A549 (cell line): ENCODE measurements around the gene MMP10. TPM values are rescaled to one million over a fixed set of nuclear protein-coding genes. Genes with fewer than 3 reads are reported as not detected.

Experiments used
- ATAC-seq, 2 experiments: fragments of 200-7000 bp in 1 of 2; fragments of >200 bp in 1 of 2; cut with Nextera tagmentation in 1 of 2; cut with Tn5 transposase in 1 of 2; 3 replicates each; pipeline versions ENCODE4 v1.8.0 to v1.9.1; 2018 to 2020; ENCODE audit warnings: mild to moderate bottlenecking in 1 of 2, moderate library complexity in 1 of 2
- CTCF ChIA-PET: fragments of 300-600 bp; sonication (Branson Sonifier 250); formaldehyde crosslinking; extraction: SDS; loops from one replicate; lab custom pipeline; 2021; ENCODE audit warnings: antibody characterized with exemption, inconsistent platforms; lab: Yijun Ruan, JAX
- POLR2A ChIA-PET: fragments of 350-600 bp; formaldehyde crosslinking; extraction: SDS; loops from one replicate; lab custom pipeline; 2021; ENCODE audit warnings: antibody characterized with exemption, inconsistent platforms; lab: Yijun Ruan, JAX
- DNase-seq, 2 experiments: peaks; one replicate each; pipeline versions ENCODE4 v3.0.0 to v3.0.0-alpha.2; 2011 to 2016; ENCODE audit warnings: low read depth in 1 of 2, low spot score in 1 of 2
- FAIRE-seq: peaks from 2 replicates; lab custom pipeline; 2011; peaks lifted over from hg19 to GRCh38; lab: Jason Lieb, UNC
- H3K27ac ChIP-seq, 2 experiments: fragments of >200 bp; sonication (Bioruptor Twin); formaldehyde crosslinking; 3 replicates each; pipeline ENCODE4 v1.5.1; 2016 to 2017
- H3K4me1 ChIP-seq: fragments of >200 bp; sonication (Bioruptor Twin); formaldehyde crosslinking; 3 replicates; pipeline ENCODE4 v1.6.1; 2016
- H3K4me2 ChIP-seq: fragments of >200 bp; sonication (Bioruptor Twin); formaldehyde crosslinking; 3 replicates; pipeline ENCODE4 v1.6.1; 2016
- H3K4me3 ChIP-seq: fragments of >200 bp; sonication (Bioruptor Twin); formaldehyde crosslinking; 3 replicates; pipeline ENCODE4 v1.5.1; 2016
- H3K9me3 ChIP-seq: fragments of >200 bp; sonication (Bioruptor Twin); formaldehyde crosslinking; 3 replicates; pipeline ENCODE4 v1.6.1; 2016
- ATOH8 ChIP-seq: fragments of 250-450 bp; sonication (Bioruptor Pico); IDR thresholded peaks from 2 replicates; pipeline ENCODE4 v1.5.0; 2020; ENCODE audit warnings: low read depth, mild to moderate bottlenecking, moderate library complexity
- BCL3 ChIP-seq: fragments of >200 bp; sonication (Bioruptor Twin); formaldehyde crosslinking; IDR thresholded peaks from 3 replicates; pipeline ENCODE4 v1.6.1; 2016
- CBX2 ChIP-seq: fragments of 200-600 bp; sonication (generic); IDR thresholded peaks from 2 replicates; pipeline ENCODE4 v1.6.1; 2016; ENCODE audit warnings: low read depth, mild to moderate bottlenecking, borderline replicate concordance
- CEBPB ChIP-seq, 2 experiments: fragments of >200 bp in 1 of 2; sonication (Bioruptor Twin) in 1 of 2; formaldehyde crosslinking in 1 of 2; IDR thresholded peaks; 2 replicates each; pipeline ENCODE4 v1.6.1; 2012 to 2016
- CHD2 ChIP-seq: fragments of 150-350 bp; IDR thresholded peaks from 2 replicates; pipeline ENCODE4 v1.6.1; 2014; ENCODE audit warnings: low read length; ENCODE audit not compliant: partially characterized antibody
- E2F6 ChIP-seq: IDR thresholded peaks from 2 replicates; pipeline ENCODE4 v1.6.1; 2012; ENCODE audit warnings: low read depth, borderline replicate concordance
- ELK1 ChIP-seq: fragments of 150-350 bp; IDR thresholded peaks from 2 replicates; pipeline ENCODE4 v1.6.1; 2014; ENCODE audit warnings: low read depth, mild to moderate bottlenecking, low read length
- FOSL2 ChIP-seq, 2 experiments: fragments of 450-650 bp in 1 of 2; fragments of >200 bp in 1 of 2; sonication (Bioruptor Twin) in 1 of 2; formaldehyde crosslinking; IDR thresholded peaks; 2 replicates each; pipeline versions ENCODE4 v1.5.0 to v1.6.1; 2016 to 2020; ENCODE audit warnings: mild to moderate bottlenecking in 1 of 2, moderate library complexity in 1 of 2
- HDAC2 ChIP-seq: fragments of 200-600 bp; sonication (generic); IDR thresholded peaks from 2 replicates; pipeline ENCODE4 v1.6.1; 2016
- KDM5A ChIP-seq: fragments of 200-600 bp; sonication (generic); IDR thresholded peaks from 2 replicates; pipeline ENCODE4 v1.6.1; 2016; ENCODE audit warnings: antibody characterized with exemption, mild to moderate bottlenecking
- MAX ChIP-seq: IDR thresholded peaks from 2 replicates; pipeline ENCODE4 v1.6.1; 2012
- MYC ChIP-seq: IDR thresholded peaks from 2 replicates; pipeline ENCODE4 v1.6.1; 2012; ENCODE audit warnings: mild to moderate bottlenecking, inconsistent platforms, low read length, improper control_type of control experiment, borderline replicate concordance
- NPAS2 ChIP-seq: fragments of 250-450 bp; sonication (Bioruptor Pico); IDR thresholded peaks from 2 replicates; pipeline ENCODE4 v1.8.0; 2022; ENCODE audit warnings: mild to moderate bottlenecking, moderate library complexity, borderline replicate concordance
- PHF8 ChIP-seq: fragments of 200-600 bp; sonication (generic); IDR thresholded peaks from 2 replicates; pipeline ENCODE4 v1.6.1; 2016; ENCODE audit warnings: low read depth, mild to moderate bottlenecking, antibody characterized with exemption, moderate library complexity, borderline replicate concordance
- POLR2AphosphoS2 ChIP-seq: conservative IDR thresholded peaks from 2 replicates; pipeline ENCODE4 v1.6.1; 2012; ENCODE audit warnings: low read length, improper control_type of control experiment, inconsistent platforms
- SMC3 ChIP-seq: fragments of >200 bp; sonication (Bioruptor Twin); formaldehyde crosslinking; IDR thresholded peaks from 3 replicates; pipeline ENCODE4 v1.6.1; 2018; ENCODE audit warnings: inconsistent platforms
- USF2 ChIP-seq: fragments of 450-650 bp; IDR thresholded peaks from 2 replicates; pipeline ENCODE4 v1.6.1; 2014; ENCODE audit warnings: antibody characterized with exemption
- ZC3H11A ChIP-seq: fragments of 450-650 bp; IDR thresholded peaks from 2 replicates; pipeline ENCODE4 v1.6.1; 2014; ENCODE audit warnings: antibody characterized with exemption, mild to moderate bottlenecking
- ZFP36 ChIP-seq: fragments of 450-650 bp; IDR thresholded peaks from 2 replicates; pipeline ENCODE4 v1.6.1; 2014; ENCODE audit warnings: borderline replicate concordance; ENCODE audit not compliant: partially characterized antibody
- ZNF302 ChIP-seq: fragments of 250-450 bp; sonication (Bioruptor Pico); IDR thresholded peaks from 2 replicates; pipeline ENCODE4 v1.9.0; 2021; ENCODE audit warnings: inconsistent platforms, mild to moderate bottlenecking, moderate library complexity
- WGBS: methylation state at CpG from one replicate; pipeline ENCODE4 v1.1.6; 2017; ENCODE audit errors: missing lambda C conversion rate; 5-methylcytosine and 5-hydroxymethylcytosine counted together
- polyA plus RNA-seq, 4 experiments: library from polyadenylated mRNA; depleted of rRNA in 3 of 4; stranded (reverse); fragments of >200 nt; fragmentation: RNase III in 1 of 4; extraction: RNeasy Plus Mini Kit Qiagen cat#74134 plus additional on column Dnase treatment in 1 of 4; gene quantifications; 2 replicates in 3 of 4; 3 replicates in 1 of 4; pipeline ENCODE4 v1.2.3, GENCODE V29; 2011 to 2017

MMP10 gene
- polyA plus RNA-seq, 2 of the 4 experiments (the other 2 are of a cell fraction): 0.13 to 1.5 TPM

GRCh38 chr11:102760344-102761035 lies 19.9 kb downstream of the MMP10 start (continued):
- TF ChIP-seq FOSL2 (IDR thresholded peaks at IDR 0.05) (peak; percentile 80), FOSL2 (CRISPR knock-in tag; IDR thresholded peaks at IDR 0.05) (peak; percentile 71), POLR2AphosphoS2 (no peak), MAX (no peak), ELK1 (no peak)

GRCh38 chr11:102757823-102758549 lies 22.4 kb downstream of the MMP10 start:
- ChIA-PET POLR2A (no interaction called here), CTCF (interaction anchor here (1.0 to 1.4 kb wide), 2 partner anchors 24 to 25 kb away, joined by 3 to 5 read pairs; no protein-coding TSS in a partner anchor)
- Histone ChIP-seq H3K27ac (peak overlapping the region; percentile 45 to 51; a peak in 1 of 6 replicates), H3K4me2 (peak overlapping the region; percentile 53), H3K9me3 (no peaks in the 10 kb centered on the region), H3K4me1 (peaks cover 47% of the 10 kb centered on the region), H3K4me3 (no peak overlapping the region)
- no peak for FAIRE-seq
- WGBS: 17% methylated on average over 2 of the region's 2 CpGs
- ATAC-seq: peak in 1 of 2 experiments; percentile 54; a peak in 2 of 6 replicates
- DNase-seq: no peak
- TF ChIP-seq HDAC2: no peak
- TF ChIP-seq CEBPB (IDR thresholded peaks at IDR 0.05): peak; percentile 16 to 63; a peak in 2 of 4 replicates

GRCh38 chr11:102753267-102753666 lies 27.2 kb downstream of the MMP10 start:
- H3K9me3 ChIP-seq: peaks cover 1% of the 10 kb centered on the region; the same call in 1 of the 3 replicates
- CTCF ChIA-PET: interaction anchor here (0.8 kb wide), 1 partner anchor 18 kb away, joined by 3 read pairs; no protein-coding TSS in a partner anchor
- TF ChIP-seq CHD2: no peak
- no peak for TF ChIP-seq CEBPB (IDR thresholded peaks at IDR 0.05)
- TF ChIP-seq USF2: no peak
- TF ChIP-seq ZC3H11A: no peak
- TF ChIP-seq, all 56 proteins: peak for 0
- Histone ChIP-seq H3K4me2 (no peak overlapping the region), H3K27ac (no peak overlapping the region), H3K4me3 (no peak overlapping the region), H3K4me1 (peaks cover 8% of the 10 kb centered on the region)
- POLR2A ChIA-PET: no interaction called here
- ATAC-seq (no peak), FAIRE-seq (no peak), DNase-seq (no peak)
- WGBS: 100% methylated on average over 1 of the region's 1 CpG

- DNase-seq (no peak), FAIRE-seq (no peak), ATAC-seq (no peak)
- ChIA-PET POLR2A (no interaction called here), CTCF (no interaction called here)
- no peaks in the 10 kb centered on the region for H3K4me1 ChIP-seq
- H3K4me2 ChIP-seq: no peak overlapping the region
- no peak overlapping the region for H3K4me3 ChIP-seq
- H3K9me3 ChIP-seq: peaks cover 2% of the 10 kb centered on the region; the same call in 1 of the 3 replicates
- H3K27ac ChIP-seq: no peak overlapping the region
- TF ChIP-seq E2F6 (no peak), ZFP36 (no peak), HDAC2 (no peak), BCL3 (no peak), CBX2 (no peak), ZC3H11A (no peak), SMC3 (no peak), NPAS2 (CRISPR knock-in tag) (no peak), FOSL2 (IDR thresholded peaks at IDR 0.05) (no peak), FOSL2 (CRISPR knock-in tag; IDR thresholded peaks at IDR 0.05) (no peak), ZNF302 (no peak), KDM5A (no peak), ATOH8 (CRISPR knock-in tag) (no peak), PHF8 (no peak), MYC (no peak), MAX (no peak), POLR2AphosphoS2 (no peak)
Measured at GRCh38 chr11:102751673-102752072, 28.8 kb downstream of the MMP10 start.
